Amygdala (tissue), 56 donors: ENCODE data around the gene TNFRSF18.
"Not testable (repeated sequence)": the region's sequence is repeated elsewhere in the genome, so short reads cannot be mapped to it uniquely, and the experiment has no call there.

Source experiments
- DNase-seq, 56 donors: peaks; one replicate each; lab custom pipeline; 2025; lab: John Stamatoyannopoulos, UW

TNFRSF18 gene

GRCh38 chr1:1199961-1200875 lies 6.2 kb downstream of the TNFRSF18 start:
- no peak for DNase-seq

- DNase-seq, result no peak
These were observed 7.0 kb downstream of the TNFRSF18 start for GRCh38 chr1:1199141-1199960.

- no peak for DNase-seq
These were observed 7.8 kb downstream of the TNFRSF18 start for GRCh38 chr1:1198423-1199140.

- no peak for DNase-seq
These were observed 8.6 kb downstream of the TNFRSF18 start for GRCh38 chr1:1197551-1198422.

- DNase-seq, result no peak
These were observed 9.2 kb downstream of the TNFRSF18 start for GRCh38 chr1:1197188-1197500.

- DNase-seq, result no peak
These were observed 9.8 kb downstream of the TNFRSF18 start for GRCh38 chr1:1196431-1197187.

GRCh38 chr1:1195726-1196125 lies 10.7 kb downstream of the TNFRSF18 start:
- DNase-seq, result not testable (repeated sequence)

- DNase-seq, result no peak
These were observed 11.7 kb downstream of the TNFRSF18 start for GRCh38 chr1:1194723-1195122.

GRCh38 chr1:1191734-1192133 lies 14.7 kb downstream of the TNFRSF18 start:
- no peak for DNase-seq

GRCh38 chr1:1189111-1189510 lies 17.3 kb downstream of the TNFRSF18 start:
- DNase-seq, result no peak

- no peak for DNase-seq
These were observed 18.5 kb downstream of the TNFRSF18 start for GRCh38 chr1:1187938-1188337.

GRCh38 chr1:1185101-1185765 lies 21.2 kb downstream of the TNFRSF18 start:
- DNase-seq, result peak in 33 of 56 donors; percentile 5 to 71 (median 38)

- no peak for DNase-seq
These were observed 22.3 kb downstream of the TNFRSF18 start for GRCh38 chr1:1183833-1184775.

- DNase-seq, result no peak
These were observed 23.1 kb downstream of the TNFRSF18 start for GRCh38 chr1:1183221-1183747.

GRCh38 chr1:1182491-1183220 lies 23.7 kb downstream of the TNFRSF18 start:
- no peak for DNase-seq

- DNase-seq, result no peak
These were observed 24.4 kb downstream of the TNFRSF18 start for GRCh38 chr1:1181938-1182410.
